ENCODE data around the gene GPR55. TPM values are rescaled to one million over a fixed set of nuclear protein-coding genes. Genes with fewer than 3 reads are reported as not detected.

GPR55 gene
- total and polyA plus RNA-seq, 2 of the 8 experiments (the other 6 are each of a cell fraction or from before 2014, with no cell fraction given) = not detected

DNA sequence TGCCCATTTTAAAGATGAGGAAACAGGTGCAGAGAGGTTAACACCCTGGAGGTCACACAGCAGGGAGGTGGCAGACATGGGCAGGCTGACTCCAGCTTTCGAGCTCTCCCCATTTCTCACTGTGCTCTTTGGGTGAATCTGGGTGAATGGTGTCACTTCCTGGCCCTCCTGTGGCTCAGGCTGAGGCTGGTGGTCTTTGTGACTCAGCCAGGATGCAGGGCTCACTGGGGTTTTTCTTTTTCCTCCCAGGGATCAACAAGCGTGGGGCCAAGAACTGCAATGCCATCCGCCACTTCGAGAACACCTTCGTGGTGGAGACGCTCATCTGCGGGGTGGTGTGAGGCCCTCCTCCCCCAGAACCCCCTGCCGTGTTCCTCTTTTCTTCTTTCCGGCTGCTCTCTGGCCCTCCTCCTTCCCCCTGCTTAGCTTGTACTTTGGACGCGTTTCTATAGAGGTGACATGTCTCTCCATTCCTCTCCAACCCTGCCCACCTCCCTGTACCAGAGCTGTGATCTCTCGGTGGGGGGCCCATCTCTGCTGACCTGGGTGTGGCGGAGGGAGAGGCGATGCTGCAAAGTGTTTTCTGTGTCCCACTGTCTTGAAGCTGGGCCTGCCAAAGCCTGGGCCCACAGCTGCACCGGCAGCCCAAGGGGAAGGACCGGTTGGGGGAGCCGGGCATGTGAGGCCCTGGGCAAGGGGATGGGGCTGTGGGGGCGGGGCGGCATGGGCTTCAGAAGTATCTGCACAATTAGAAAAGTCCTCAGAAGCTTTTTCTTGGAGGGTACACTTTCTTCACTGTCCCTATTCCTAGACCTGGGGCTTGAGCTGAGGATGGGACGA lies 47.1 kb downstream of the GPR55 start:
- Histone ChIP-seq H3K23me2 (ENCODE audit: low read depth, low read length) (no peaks in the 10 kb centered on the region; the same call in 1 of the 2 replicates), H2BK5ac (ENCODE audit: low read depth, low read length) (no peak overlapping the region), H3K79me1 (ENCODE audit: low read depth, low read length) (peaks cover 11% of the 10 kb centered on the region), H4K5ac (ENCODE audit: insufficient read length, low read depth, low read length) (no peak overlapping the region), H3K18ac (ENCODE audit: extremely low read depth, low read length) (no peak overlapping the region), H3K14ac (ENCODE audit: insufficient read length) (no peak overlapping the region), H2BK12ac (ENCODE audit: low read depth, low read length) (no peak overlapping the region), H3K36me3 (ENCODE audit: control insufficient read depth in 2 of 4, insufficient read depth in 4 of 4, low read length in 3 of 4) (peaks cover 20 to 66% (median 46%) of the 10 kb centered on the region in 4 experiments), H3K79me2 (ENCODE audit: control insufficient read depth in 1 of 2, insufficient read depth in 2 of 2, low read length in 2 of 2) (peaks cover 0 to 16% of the 10 kb centered on the region in 2 experiments; a peak in 2 of 4 replicates), H3K4ac (replicated peaks; ENCODE audit: insufficient read length, low read depth, low read length) (no peak overlapping the region), H3K4me1 (replicated peaks in 1 of 4; ENCODE audit: control insufficient read depth in 3 of 4, insufficient read depth in 4 of 4, low read length in 3 of 4) (no peaks in the 10 kb centered on the region; a peak in 1 of 7 replicates), H2AFZ (ENCODE audit: low read length) (no peak overlapping the region), H4K20me1 (replicated peaks in 1 of 2; ENCODE audit: control insufficient read depth in 1 of 2, insufficient read depth in 2 of 2, low read length in 2 of 2) (peaks cover 7 to 25% of the 10 kb centered on the region in 2 experiments), H4K91ac (replicated peaks; ENCODE audit: insufficient read length, low read length) (no peak overlapping the region), H3K23ac (ENCODE audit: insufficient read length) (no peak overlapping the region), H3K9me3 (ENCODE audit: insufficient read depth in 2 of 2, low read depth in 1 of 2, low read length in 1 of 2) (no peaks in the 10 kb centered on the region), H3K27me3 (replicated peaks in 1 of 4; ENCODE audit: control insufficient read depth in 3 of 4, extremely low read depth in 1 of 4, insufficient read depth in 3 of 4, low read length in 3 of 4) (no peaks in the 10 kb centered on the region), H4K8ac (ENCODE audit: extremely low read depth, insufficient read depth, low read length) (0 out of 2 replicates have a peak overlapping the region, but pooled peaks have one; percentile 57), H2AK5ac (ENCODE audit: low read depth, low read length) (no peak overlapping the region), H3K4me2 (ENCODE audit: insufficient read depth in 1 of 2, low read depth in 2 of 2, low read length in 2 of 2) (no peak overlapping the region), H2BK20ac (ENCODE audit: low read length) (no peak overlapping the region), H3K4me3 (ENCODE audit: extremely low read depth in 1 of 4, insufficient read depth in 2 of 4, low read depth in 3 of 4, low read length in 4 of 4) (no peak overlapping the region), H2BK120ac (replicated peaks; ENCODE audit: low read depth, low read length) (no peak overlapping the region), H2BK15ac (ENCODE audit: low read length) (no peak overlapping the region), H3K27ac (ENCODE audit: low read depth, low read length) (no peak overlapping the region), H3K56ac (replicated peaks; ENCODE audit: insufficient read length, low read depth, low read length) (no peak overlapping the region), H3K9ac (replicated peaks in 1 of 4; ENCODE audit: extremely low read depth in 1 of 4, low read depth in 3 of 4, low read length in 3 of 4) (no peak overlapping the region)
- FAIRE-seq (no peak), DNase-seq (ENCODE audit: low read depth in 1 of 2, low spot score in 2 of 2) (no peak)
- ChIA-PET CTCF (ENCODE audit: partially characterized antibody) (interaction anchor here (0.6 to 2.8 kb wide), 12 partner anchors 9 to 182 kb away, joined by 3 to 19 read pairs (median 5); partner anchors contain the start of gene GPR55), POLR2A (ENCODE audit: partially characterized antibody) (interaction anchor here (1.2 to 4.6 kb wide), 4 partner anchors 10 to 13 kb away, joined by 3 to 50 read pairs (median 6); partner anchors contain the start of gene ITM2C)
- 90% methylated on average over 14 of the region's 20 CpGs; no CpG with 5 or more reads in 1 of the 2 experiments for WGBS, 2 experiments (ENCODE audit: extremely low coverage in 1 of 2, insufficient coverage in 1 of 2, insufficient read length in 1 of 2, insufficient replicate concordance in 2 of 2, low coverage in 1 of 2, low lambda C conversion rate in 2 of 2, missing lambda C conversion rate in 1 of 2)
- no peak for TF ChIP-seq YY1 (IDR thresholded peaks at IDR 0.05; ENCODE audit: low read depth, low read length)
- TF ChIP-seq JUND (IDR thresholded peaks at IDR 0.05; ENCODE audit: low read length) = no peak
- TF ChIP-seq BRCA1 (IDR thresholded peaks at IDR 0.05; ENCODE audit: low read depth, low read length) = no peak
- no peak for TF ChIP-seq NRF1 (IDR thresholded peaks at IDR 0.05; ENCODE audit: low read depth, low read length)

Data from H1 (cell line).